ENCODE results near the gene CCN2.

Gene CCN2, protein sequence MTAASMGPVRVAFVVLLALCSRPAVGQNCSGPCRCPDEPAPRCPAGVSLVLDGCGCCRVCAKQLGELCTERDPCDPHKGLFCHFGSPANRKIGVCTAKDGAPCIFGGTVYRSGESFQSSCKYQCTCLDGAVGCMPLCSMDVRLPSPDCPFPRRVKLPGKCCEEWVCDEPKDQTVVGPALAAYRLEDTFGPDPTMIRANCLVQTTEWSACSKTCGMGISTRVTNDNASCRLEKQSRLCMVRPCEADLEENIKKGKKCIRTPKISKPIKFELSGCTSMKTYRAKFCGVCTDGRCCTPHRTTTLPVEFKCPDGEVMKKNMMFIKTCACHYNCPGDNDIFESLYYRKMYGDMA

GRCh38 chr6:131950767-131951575 is at the start of gene CCN2:
Gene CCN2 (minus strand): TSS chr6:131951372. CDS start chr6:131951172, 200 bp downstream.
- DNase-seq, result peak; percentile 21

- no peak for DNase-seq
Measured at GRCh38 chr6:132000296-132000695, 49.1 kb upstream of the CCN2 start.

GRCh38 chr6:131999545-132000146 is 48.5 kb upstream of the CCN2 start:
- no peak for DNase-seq

- DNase-seq, result no peak
Measured at GRCh38 chr6:131998255-131998982, 47.2 kb upstream of the CCN2 start.

DNA sequence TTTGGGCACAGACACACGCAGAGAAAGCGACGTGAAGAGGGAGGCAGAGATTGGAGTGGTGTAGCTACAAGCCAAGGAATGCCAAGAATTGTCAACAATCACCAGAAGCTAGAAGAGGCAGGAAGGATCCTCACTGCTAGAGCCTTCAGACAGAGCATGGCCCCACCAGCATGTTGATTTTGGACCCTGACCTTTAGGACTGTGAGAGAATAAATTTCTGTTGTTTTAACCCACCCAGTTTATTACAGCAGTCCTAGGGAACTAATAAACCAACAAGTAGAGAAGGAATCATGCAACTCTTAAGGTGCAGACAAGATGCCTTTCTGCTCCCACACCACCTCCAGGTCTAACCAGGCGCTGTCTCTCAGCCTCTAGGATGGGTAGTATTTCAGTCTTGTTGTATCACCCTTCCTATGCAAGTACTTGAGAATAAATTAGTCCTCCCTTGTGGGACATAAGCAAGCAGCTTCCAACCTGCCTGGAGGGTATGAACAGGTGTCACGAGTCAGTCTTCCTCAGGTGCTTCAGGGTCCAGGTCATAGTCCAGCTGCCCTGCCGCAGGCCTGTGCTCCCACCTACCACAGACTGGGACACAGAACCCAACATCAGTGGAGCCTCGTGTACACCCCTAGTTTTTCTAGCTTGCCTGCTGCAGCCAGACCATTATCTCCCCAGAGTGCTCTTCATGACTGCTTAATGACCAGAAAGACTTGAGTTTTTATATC is 46.4 kb upstream of the CCN2 start:
- no peak for DNase-seq

- no peak for DNase-seq
Measured at GRCh38 chr6:131995917-131996316, 44.7 kb upstream of the CCN2 start.

DNA sequence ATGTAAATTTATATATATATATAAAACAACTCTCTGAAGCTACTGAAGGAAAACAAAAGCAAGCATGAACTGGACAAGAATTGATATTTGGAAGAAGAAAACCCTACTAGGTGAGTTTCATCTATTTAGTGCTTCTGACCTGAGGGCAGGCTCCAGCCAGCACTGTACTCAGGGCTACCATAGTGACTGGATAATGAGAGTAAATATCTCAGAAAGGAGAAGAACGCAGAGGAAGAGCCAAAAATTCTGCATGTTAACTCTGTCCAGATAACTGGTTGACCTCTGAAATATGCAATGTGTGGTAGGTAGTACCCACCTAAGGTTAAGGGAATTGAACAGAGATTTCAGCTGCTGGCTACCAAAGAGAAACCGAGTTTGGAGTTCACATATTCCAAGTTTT is 41.4 kb upstream of the CCN2 start:
- DNase-seq, result no peak

- no peak for DNase-seq
Measured at GRCh38 chr6:131989036-131989435, 37.9 kb upstream of the CCN2 start.

DNA sequence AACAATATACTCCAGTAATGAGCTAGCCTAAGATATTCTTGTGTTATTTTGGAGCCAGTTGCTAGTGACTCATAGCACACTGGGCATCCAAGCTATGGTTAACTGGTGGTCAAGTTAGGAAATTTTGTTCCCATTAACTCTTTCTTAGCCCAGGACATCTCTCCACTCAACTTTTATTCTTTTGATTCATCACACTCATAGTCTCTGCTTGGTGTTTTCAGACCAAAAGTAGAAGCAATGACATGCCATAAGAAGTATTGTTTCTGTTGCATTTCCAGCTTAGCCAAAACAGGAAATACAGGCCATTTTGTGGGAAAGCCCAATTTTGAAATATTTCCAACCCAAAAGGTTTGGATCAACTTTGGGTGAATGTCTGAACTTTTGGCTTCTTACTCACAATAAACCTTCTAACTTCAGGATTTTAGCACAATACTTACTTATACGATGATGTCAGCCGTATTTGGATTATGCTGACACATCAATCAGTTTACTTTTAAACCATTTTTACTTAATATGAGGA is 31.6 kb upstream of the CCN2 start:
- DNase-seq, result no peak

- DNase-seq, result no peak
Measured at GRCh38 chr6:131981624-131981978, 30.4 kb upstream of the CCN2 start.

- DNase-seq, result no peak
Measured at GRCh38 chr6:131980791-131981623, 29.8 kb upstream of the CCN2 start.

DNA sequence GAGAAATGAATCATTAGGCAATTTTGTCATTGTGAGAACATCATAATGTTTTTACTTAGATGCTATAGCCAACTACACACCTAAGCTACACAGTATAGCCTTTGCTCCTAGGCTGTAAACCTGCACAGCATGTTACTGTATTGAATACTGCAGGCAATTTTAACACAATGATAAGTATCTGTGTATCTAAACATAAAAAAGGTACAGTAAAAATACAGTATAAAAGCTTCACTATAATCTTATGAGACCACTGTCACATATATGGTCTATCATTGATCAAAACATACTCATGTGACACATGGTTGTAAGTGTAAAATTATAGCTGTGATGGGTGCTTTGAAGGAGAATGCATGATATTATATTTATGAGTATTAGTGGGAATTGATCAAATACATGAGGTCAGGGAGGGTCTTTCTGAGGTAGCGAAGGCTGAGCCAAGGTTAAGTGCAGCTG is 29.2 kb upstream of the CCN2 start:
- DNase-seq, result no peak

GRCh38 chr6:131979515-131980337 is 28.6 kb upstream of the CCN2 start:
- no peak for DNase-seq

GRCh38 chr6:131978522-131978921 is 27.4 kb upstream of the CCN2 start:
- no peak for DNase-seq

GRCh38 chr6:131976545-131977061 is 25.4 kb upstream of the CCN2 start:
- no peak for DNase-seq

DNA sequence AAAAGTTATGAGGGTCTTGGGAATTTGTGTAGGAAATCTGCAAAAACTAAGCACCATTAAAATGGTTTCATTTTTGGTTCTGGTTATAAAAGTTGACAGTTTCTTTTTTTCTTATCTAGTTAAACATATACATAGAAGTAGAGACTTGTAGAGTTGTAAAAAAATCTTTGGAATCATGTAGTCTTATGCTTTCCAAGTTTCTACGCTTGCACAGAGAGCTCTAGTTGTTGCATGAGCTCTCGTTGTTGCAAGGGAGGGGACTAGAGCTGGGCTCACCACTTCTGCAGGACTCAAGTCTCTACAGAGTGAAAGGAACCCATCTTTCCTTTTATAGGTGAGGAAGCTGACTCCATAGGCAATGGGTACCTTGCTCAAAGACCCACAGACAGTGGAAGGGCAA is 21.6 kb upstream of the CCN2 start:
- no peak for DNase-seq

GRCh38 chr6:131970076-131970859 is 19.1 kb upstream of the CCN2 start:
- no peak for DNase-seq

DNA sequence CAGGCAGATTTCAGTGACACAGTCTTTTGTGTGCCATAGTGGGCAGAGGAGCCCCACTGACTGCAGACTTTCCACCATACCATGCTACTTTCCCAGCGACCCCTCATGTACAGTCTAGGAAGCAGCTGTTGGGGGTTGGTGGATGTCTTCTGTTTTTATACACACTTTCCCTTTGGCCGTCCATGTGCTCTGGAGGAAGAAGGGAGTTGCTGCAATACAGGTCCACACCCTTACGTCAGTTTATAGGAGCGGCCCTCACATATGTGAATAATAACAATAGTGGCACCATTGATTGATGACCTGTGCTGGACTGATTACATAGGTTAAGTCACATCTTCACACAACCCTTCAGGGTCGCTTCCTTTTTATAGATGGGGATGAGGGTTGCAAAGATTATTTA is 17.5 kb upstream of the CCN2 start:
- DNase-seq, result no peak

- no peak for DNase-seq
Measured at GRCh38 chr6:131967948-131968347, 16.8 kb upstream of the CCN2 start.
